ENCODE data around the gene FBXL17. TPM values are rescaled to one million over a fixed set of nuclear protein-coding genes. Genes with fewer than 3 reads are reported as not detected.
A peak's percentile ranks its signal among the peaks of the same experiment; 100 is the strongest.

The FBXL17 gene
- total RNA-seq, 1 experiment from 2014 or later: 18.2 TPM

DNA sequence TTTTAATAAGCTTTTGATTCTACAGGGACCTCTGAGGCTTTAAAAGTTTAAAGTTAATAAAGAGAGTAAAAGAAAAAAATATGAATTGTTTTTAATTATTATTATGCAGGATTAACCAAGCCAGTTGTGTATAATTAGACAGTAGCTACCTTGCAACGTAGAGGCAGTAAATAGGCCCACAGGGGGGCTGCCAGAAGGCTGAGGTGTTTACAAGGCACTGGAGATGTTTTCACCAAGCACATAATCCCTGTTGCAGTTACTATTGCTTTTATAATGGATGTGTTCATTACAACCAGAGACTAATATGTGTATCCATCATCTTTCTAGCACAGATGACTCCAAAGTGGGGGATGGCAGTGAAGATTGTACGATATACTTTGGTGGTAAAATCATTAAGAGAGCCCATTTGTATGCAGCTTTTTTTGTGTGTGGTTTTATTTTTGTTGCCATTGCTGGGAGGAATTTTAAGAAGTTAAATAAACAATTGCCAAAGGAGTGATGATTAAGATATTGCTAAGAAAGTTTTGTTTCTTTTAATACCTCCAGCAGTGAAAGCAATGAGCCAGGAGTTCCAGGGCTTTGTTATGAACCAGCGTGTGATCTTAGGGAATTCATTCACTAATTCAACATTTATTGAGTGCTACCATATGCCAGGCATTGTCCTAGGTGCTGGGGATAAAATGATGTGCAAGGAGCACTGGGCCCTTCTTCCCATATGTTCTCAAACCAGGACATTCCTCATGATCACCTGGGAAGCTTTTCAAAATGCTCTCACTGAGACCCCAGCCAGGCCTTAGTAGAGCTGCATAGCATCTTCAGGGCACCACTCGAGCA, 572.5 kb downstream of the FBXL17 start:
- H3K4me3 Mint-ChIP-seq (ENCODE audit: unreplicated experiment): no peak overlapping the region
- no TSS peak for BruUV-seq (replicated peaks)
- no peaks in the 10 kb centered on the region for H3K4me1 Mint-ChIP-seq (ENCODE audit: insufficient read depth, unreplicated experiment)
- intact Hi-C loops (cut with micrococcal nuclease): no loop called here
- peak; percentile 20 for DNase-seq (ENCODE audit: unreplicated experiment)
- no peaks in the 10 kb centered on the region for H3K27me3 Mint-ChIP-seq (ENCODE audit: insufficient read depth, unreplicated experiment)
- H3K36me3 Mint-ChIP-seq (ENCODE audit: insufficient read depth, unreplicated experiment): no peaks in the 10 kb centered on the region
- no peaks in the 10 kb centered on the region for H3K9me3 Mint-ChIP-seq (ENCODE audit: unreplicated experiment)
- POLR2A ChIA-PET: no interaction called here
- CTCF ChIA-PET: interaction anchor here (0.7 kb wide), 1 partner anchor 1499 kb away, joined by 3 read pairs; no protein-coding TSS in a partner anchor
- TF ChIP-seq, protein P1, sequence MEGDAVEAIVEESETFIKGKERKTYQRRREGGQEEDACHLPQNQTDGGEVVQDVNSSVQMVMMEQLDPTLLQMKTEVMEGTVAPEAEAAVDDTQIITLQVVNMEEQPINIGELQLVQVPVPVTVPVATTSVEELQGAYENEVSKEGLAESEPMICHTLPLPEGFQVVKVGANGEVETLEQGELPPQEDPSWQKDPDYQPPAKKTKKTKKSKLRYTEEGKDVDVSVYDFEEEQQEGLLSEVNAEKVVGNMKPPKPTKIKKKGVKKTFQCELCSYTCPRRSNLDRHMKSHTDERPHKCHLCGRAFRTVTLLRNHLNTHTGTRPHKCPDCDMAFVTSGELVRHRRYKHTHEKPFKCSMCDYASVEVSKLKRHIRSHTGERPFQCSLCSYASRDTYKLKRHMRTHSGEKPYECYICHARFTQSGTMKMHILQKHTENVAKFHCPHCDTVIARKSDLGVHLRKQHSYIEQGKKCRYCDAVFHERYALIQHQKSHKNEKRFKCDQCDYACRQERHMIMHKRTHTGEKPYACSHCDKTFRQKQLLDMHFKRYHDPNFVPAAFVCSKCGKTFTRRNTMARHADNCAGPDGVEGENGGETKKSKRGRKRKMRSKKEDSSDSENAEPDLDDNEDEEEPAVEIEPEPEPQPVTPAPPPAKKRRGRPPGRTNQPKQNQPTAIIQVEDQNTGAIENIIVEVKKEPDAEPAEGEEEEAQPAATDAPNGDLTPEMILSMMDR (IDR thresholded peaks at IDR 0.05; ENCODE audit: unreplicated experiment): no peak
- H3K27ac Mint-ChIP-seq (ENCODE audit: low read depth, unreplicated experiment): no peak overlapping the region
